CD4-positive, alpha-beta T cell (primary cell): ENCODE measurements around the gene CGA. TPM values are rescaled to one million over a fixed set of nuclear protein-coding genes. Genes with fewer than 3 reads are reported as not detected.

Source experiments
- ATAC-seq: fragments of 200-7000 bp; cut with Tn5 transposase; one replicate; pipeline ENCODE4 v1.10.0; 2022; ENCODE audit warnings: mild to moderate bottlenecking; ENCODE audit not compliant: poor library complexity
- CTCF ChIA-PET: fragments of 350-600 bp; sonication (Branson Sonifier 250); formaldehyde crosslinking; loops from one replicate; lab custom pipeline; 2021; ENCODE audit warnings: antibody characterized with exemption, inconsistent platforms; lab: Charles Lee
- POLR2A ChIA-PET: fragments of 350-600 bp; sonication (Branson Sonifier 250); formaldehyde crosslinking; loops from one replicate; lab custom pipeline; 2021; ENCODE audit warnings: antibody characterized with exemption, inconsistent platforms; lab: Charles Lee
- DNase-seq, 14 experiments: peaks; one replicate each; pipeline ENCODE4 v3.0.0-alpha.2; 2013 to 2020; ENCODE audit warnings: mixed read lengths in 2 of 14
- H3K27ac ChIP-seq, 2 donors: one replicate each; pipeline versions ENCODE4 v1.5.1 to v1.7.0; 2013; ENCODE audit warnings: low read length in 2 of 2, low read depth in 1 of 2, mild to moderate bottlenecking in 1 of 2
- H3K27me3 ChIP-seq, 2 experiments: 1 replicate in 1 of 2; 2 replicates in 1 of 2; pipeline versions ENCODE4 v1.6.1 to v1.7.0; 2013; ENCODE audit warnings: low read length in 2 of 2, control low read depth in 1 of 2, mild to moderate bottlenecking in 1 of 2, moderate library complexity in 1 of 2; ENCODE audit not compliant: insufficient read depth in 2 of 2, control insufficient read depth in 1 of 2
- H3K36me3 ChIP-seq: one replicate; pipeline ENCODE4 v1.6.1; 2013; ENCODE audit warnings: low read length, control low read depth; ENCODE audit not compliant: insufficient read depth
- H3K4me1 ChIP-seq: one replicate; pipeline ENCODE4 v1.6.1; 2013; ENCODE audit warnings: low read length, control low read depth; ENCODE audit not compliant: insufficient read depth
- H3K4me3 ChIP-seq: one replicate; pipeline ENCODE4 v1.5.1; 2013; ENCODE audit warnings: mild to moderate bottlenecking, low read length, moderate library complexity
- H3K9me3 ChIP-seq, 2 experiments: 1 replicate in 1 of 2; 2 replicates in 1 of 2; pipeline versions ENCODE4 v1.6.1 to v1.7.0; 2013; ENCODE audit warnings: low read length in 2 of 2, mild to moderate bottlenecking in 2 of 2, control low read depth in 1 of 2, moderate library complexity in 1 of 2; ENCODE audit not compliant: control insufficient read depth in 1 of 2, insufficient read depth in 1 of 2
- H3K27ac Mint-ChIP-seq: one replicate; pipeline ENCODE4 v1.8.0; 2020; ENCODE audit warnings: mixed read lengths
- H3K27me3 Mint-ChIP-seq: one replicate; pipeline ENCODE4 v1.8.0; 2021; ENCODE audit warnings: mixed read lengths
- H3K36me3 Mint-ChIP-seq: one replicate; pipeline ENCODE4 v1.8.0; 2021; ENCODE audit warnings: low read depth, mixed read lengths
- H3K4me1 Mint-ChIP-seq: one replicate; pipeline ENCODE4 v1.8.0; 2021; ENCODE audit warnings: low read depth, mixed read lengths
- H3K4me3 Mint-ChIP-seq: one replicate; pipeline ENCODE4 v1.8.0; 2020; ENCODE audit warnings: mild to moderate bottlenecking, mixed read lengths
- H3K9me3 Mint-ChIP-seq: one replicate; pipeline ENCODE4 v1.8.0; 2020; ENCODE audit warnings: mixed read lengths
- CTCF ChIP-seq: fragments of 200-600 bp; IDR thresholded peaks from one replicate; pipeline ENCODE4 v1.8.0; 2022; ENCODE audit warnings: antibody characterized with exemption, mild to moderate bottlenecking
- intact Hi-C, 2 experiments: fragments of 100-400 bp; cut with DNase I in 1 of 2; cut with micrococcal nuclease in 1 of 2; formaldehyde crosslinking; loops; one replicate each; pipeline versions ENCODE4 v1.15.1 to v1.9.0; 2023 to 2025; cut with DNase I, micrococcal nuclease
- total RNA-seq, 174 experiments: library from RNA in 2 of 174; stranded (reverse) in 2 of 174; gene quantifications; one replicate each; pipeline ENCODE4 v1.2.3 and lab custom pipeline; 2021 to 2026

Gene CGA
- total RNA-seq, 2 experiments from 2014 or later, result not detected

DNA sequence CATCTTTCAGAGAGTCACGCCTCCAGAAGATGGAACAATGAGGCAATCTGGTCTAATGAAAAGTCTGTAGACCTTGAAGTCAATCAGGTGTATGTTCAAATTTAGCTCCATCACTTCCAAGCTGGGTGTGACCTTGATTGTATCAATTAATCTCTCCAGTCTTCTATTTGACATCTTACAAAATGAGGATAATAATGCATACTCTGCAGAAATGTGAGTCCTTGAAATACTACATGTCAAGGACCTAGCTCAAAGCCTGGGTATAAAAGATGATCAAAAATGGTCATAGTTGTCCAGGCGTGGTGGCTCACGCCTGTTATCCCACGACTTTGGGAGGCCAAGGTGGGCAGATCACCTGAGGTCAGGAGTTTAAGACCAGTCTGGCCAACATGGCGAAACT is 29.8 kb downstream of the CGA start:
- no peaks in the 10 kb centered on the region for H3K4me1 Mint-ChIP-seq
- TF ChIP-seq CTCF, result no peak
- no peak overlapping the region for H3K27ac Mint-ChIP-seq
- Histone ChIP-seq H3K36me3 (no peaks in the 10 kb centered on the region), H3K4me1 (no peaks in the 10 kb centered on the region), H3K9me3 (no peaks in the 10 kb centered on the region), H3K27me3 (peaks cover 0 to 2% of the 10 kb centered on the region in 2 experiments), H3K4me3 (no peak overlapping the region), H3K27ac (no peak overlapping the region)
- H3K9me3 Mint-ChIP-seq, result no peaks in the 10 kb centered on the region
- H3K4me3 Mint-ChIP-seq, result no peak overlapping the region
- peaks cover 25% of the 10 kb centered on the region for H3K27me3 Mint-ChIP-seq
- intact Hi-C loops, result no loop called here
- ATAC-seq (no peak), DNase-seq (no peak)
- POLR2A ChIA-PET, result no interaction called here
- CTCF ChIA-PET, result interaction anchor here (3.5 kb wide), 1 partner anchor 14 kb away, joined by 18 read pairs; no protein-coding TSS in a partner anchor
- no peaks in the 10 kb centered on the region for H3K36me3 Mint-ChIP-seq

GRCh38 chr6:87059943-87060342 is 35.0 kb downstream of the CGA start:
- H3K4me1 ChIP-seq, result no peaks in the 10 kb centered on the region
- no peaks in the 10 kb centered on the region for H3K27me3 ChIP-seq
- DNase-seq, result no peak
- Mint-ChIP-seq H3K27ac (no peak overlapping the region), H3K4me1 (no peaks in the 10 kb centered on the region), H3K9me3 (no peaks in the 10 kb centered on the region), H3K27me3 (peaks cover 56% of the 10 kb centered on the region), H3K36me3 (no peaks in the 10 kb centered on the region), H3K4me3 (no peak overlapping the region)
- intact Hi-C loops, result no loop called here
- CTCF ChIA-PET, result interaction anchor here (1.5 kb wide), 1 partner anchor 19 kb away, joined by 4 read pairs; no protein-coding TSS in a partner anchor
- no peak for TF ChIP-seq CTCF
- H3K4me3 ChIP-seq, result no peak overlapping the region
- POLR2A ChIA-PET, result no interaction called here
- no peaks in the 10 kb centered on the region for H3K9me3 ChIP-seq
- H3K36me3 ChIP-seq, result no peaks in the 10 kb centered on the region
- no peak overlapping the region for H3K27ac ChIP-seq
- no peak for ATAC-seq

GRCh38 chr6:87054143-87054833 is 40.6 kb downstream of the CGA start:
- Mint-ChIP-seq H3K27ac (no peak overlapping the region), H3K4me3 (no peak overlapping the region), H3K27me3 (peaks cover 39% of the 10 kb centered on the region), H3K9me3 (no peaks in the 10 kb centered on the region), H3K36me3 (no peaks in the 10 kb centered on the region), H3K4me1 (no peaks in the 10 kb centered on the region)
- no peak for TF ChIP-seq CTCF
- ChIA-PET CTCF (interaction anchor here (1.0 kb wide), 1 partner anchor 9 kb away, joined by 3 read pairs; no protein-coding TSS in a partner anchor), POLR2A (no interaction called here)
- no peaks in the 10 kb centered on the region for H3K36me3 ChIP-seq
- H3K4me1 ChIP-seq, result no peaks in the 10 kb centered on the region
- DNase-seq (no peak), ATAC-seq (no peak)
- no peak overlapping the region for H3K4me3 ChIP-seq
- no peak overlapping the region for H3K27ac ChIP-seq
- intact Hi-C loops, result no loop called here
- no peaks in the 10 kb centered on the region for H3K9me3 ChIP-seq
- H3K27me3 ChIP-seq, result no peaks in the 10 kb centered on the region
